H1 (cell line): ENCODE data around the gene FRMD4A.

ENCODE experiments used
- ATF3 ChIP-seq: IDR thresholded peaks from 2 replicates; pipeline ENCODE4 v1.6.1; 2011; ENCODE audit warnings: low read depth, mild to moderate bottlenecking, low read length; ENCODE audit not compliant: insufficient read depth
- EP300 ChIP-seq, 2 experiments: IDR thresholded peaks; 1 replicate in 1 of 2; 2 replicates in 1 of 2; pipeline ENCODE4 v1.6.1; 2011 to 2012; ENCODE audit warnings: low read depth in 2 of 2, low read length in 2 of 2, mild to moderate bottlenecking in 2 of 2, borderline replicate concordance in 1 of 2, inconsistent platforms in 1 of 2, moderate library complexity in 1 of 2
- GABPA ChIP-seq: IDR thresholded peaks from 2 replicates; pipeline ENCODE4 v1.6.1; 2011; ENCODE audit warnings: mild to moderate bottlenecking, low read length, moderate library complexity, borderline replicate concordance; ENCODE audit not compliant: insufficient read depth
- HDAC2 ChIP-seq, 2 experiments: fragments of 300-600 bp in 1 of 2; sonication (generic) in 1 of 2; IDR thresholded peaks; 2 replicates each; pipeline ENCODE4 v1.6.1; 2011 to 2012; ENCODE audit warnings: low read depth in 2 of 2, low read length in 2 of 2, mild to moderate bottlenecking in 2 of 2, moderate library complexity in 2 of 2, borderline replicate concordance in 1 of 2, inconsistent platforms in 1 of 2
- JUN ChIP-seq: IDR thresholded peaks from 2 replicates; pipeline ENCODE4 v1.6.1; 2011; ENCODE audit warnings: low read depth, mild to moderate bottlenecking, improper control_type of control experiment, low read length
- KDM5A ChIP-seq: fragments of 200-600 bp; IDR thresholded peaks from 2 replicates; pipeline ENCODE4 v1.7.1; 2012; ENCODE audit warnings: mild to moderate bottlenecking, low read length, inconsistent platforms, mixed read lengths
- POLR2AphosphoS5 ChIP-seq: IDR thresholded peaks from 2 replicates; pipeline ENCODE4 v1.6.1; 2011; ENCODE audit warnings: low read depth, low read length
- RFX5 ChIP-seq: IDR thresholded peaks from 2 replicates; pipeline ENCODE4 v1.6.1; 2011; ENCODE audit warnings: low read depth, low read length, improper control_type of control experiment, borderline replicate concordance
- SAP30 ChIP-seq: fragments of 300-600 bp; sonication (generic); IDR thresholded peaks from 2 replicates; pipeline ENCODE4 v1.7.1; 2012; ENCODE audit warnings: low read length, moderate library complexity, mild to moderate bottlenecking, inconsistent platforms; ENCODE audit not compliant: insufficient read depth, insufficient replicate concordance
- SIN3A ChIP-seq, 2 experiments: IDR thresholded peaks in 1 of 2; conservative IDR thresholded peaks in 1 of 2; 2 replicates each; pipeline ENCODE4 v1.6.1; 2011 to 2012; ENCODE audit warnings: low read length in 2 of 2, improper control_type of control experiment in 1 of 2, low read depth in 1 of 2, mild to moderate bottlenecking in 1 of 2
- TCF12 ChIP-seq: IDR thresholded peaks from 2 replicates; pipeline ENCODE4 v1.6.1; 2011; ENCODE audit warnings: low read depth, mild to moderate bottlenecking, low read length
- YY1 ChIP-seq: IDR thresholded peaks from 2 replicates; pipeline ENCODE4 v1.6.1; 2011; ENCODE audit warnings: low read depth, mild to moderate bottlenecking, low read length
- TF ChIP-seq, protein P1 (sequence below), 3 experiments: IDR thresholded peaks; 1 replicate in 2 of 3; 2 replicates in 1 of 3; pipeline versions ENCODE4 v1.5.1 to v1.6.1; 2011; ENCODE audit warnings: low read length in 3 of 3, mild to moderate bottlenecking in 3 of 3, inconsistent platforms in 2 of 3, low read depth in 1 of 3, moderate library complexity in 1 of 3; ENCODE audit not compliant: insufficient read depth in 1 of 3; ENCODE audit errors: control extremely low read depth in 1 of 3

DNA sequence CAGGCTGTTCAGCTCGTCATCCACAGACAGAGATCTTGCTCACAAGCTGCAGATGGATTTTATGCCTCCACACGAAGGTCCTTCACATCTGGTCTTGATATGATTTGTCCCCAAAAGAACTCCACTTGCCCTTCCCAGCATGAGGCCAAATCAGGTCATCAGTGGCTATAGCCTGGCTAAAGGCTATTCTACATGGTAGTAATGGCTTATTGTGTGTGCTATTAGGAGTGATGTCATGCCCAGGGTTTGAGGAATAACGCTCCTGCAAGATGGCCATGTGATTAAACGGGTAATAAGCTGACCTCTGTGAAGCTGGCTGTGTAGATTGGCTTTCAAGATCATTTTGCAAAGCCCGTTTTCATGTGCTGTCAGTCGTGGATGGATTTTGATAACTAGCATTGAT, 313.8 kb downstream of the FRMD4A start:
- TF ChIP-seq SIN3A (conservative IDR thresholded peaks at IDR 0.05 in 1 of 2, IDR thresholded peaks at IDR 0.05 in 1 of 2; ENCODE audit: low read depth in 1 of 2, low read length in 2 of 2): no peak
- TF ChIP-seq GABPA: no peak
- TF ChIP-seq TCF12: no peak
- TF ChIP-seq HDAC2 (IDR thresholded peaks at IDR 0.05; ENCODE audit: borderline replicate concordance in 1 of 2, low read depth in 2 of 2, low read length in 2 of 2): no peak
- no peak for TF ChIP-seq RFX5
- TF ChIP-seq KDM5A: no peak
- TF ChIP-seq JUN: no peak
- no peak for TF ChIP-seq SAP30
- no peak for TF ChIP-seq ATF3
- TF ChIP-seq, protein P1, sequence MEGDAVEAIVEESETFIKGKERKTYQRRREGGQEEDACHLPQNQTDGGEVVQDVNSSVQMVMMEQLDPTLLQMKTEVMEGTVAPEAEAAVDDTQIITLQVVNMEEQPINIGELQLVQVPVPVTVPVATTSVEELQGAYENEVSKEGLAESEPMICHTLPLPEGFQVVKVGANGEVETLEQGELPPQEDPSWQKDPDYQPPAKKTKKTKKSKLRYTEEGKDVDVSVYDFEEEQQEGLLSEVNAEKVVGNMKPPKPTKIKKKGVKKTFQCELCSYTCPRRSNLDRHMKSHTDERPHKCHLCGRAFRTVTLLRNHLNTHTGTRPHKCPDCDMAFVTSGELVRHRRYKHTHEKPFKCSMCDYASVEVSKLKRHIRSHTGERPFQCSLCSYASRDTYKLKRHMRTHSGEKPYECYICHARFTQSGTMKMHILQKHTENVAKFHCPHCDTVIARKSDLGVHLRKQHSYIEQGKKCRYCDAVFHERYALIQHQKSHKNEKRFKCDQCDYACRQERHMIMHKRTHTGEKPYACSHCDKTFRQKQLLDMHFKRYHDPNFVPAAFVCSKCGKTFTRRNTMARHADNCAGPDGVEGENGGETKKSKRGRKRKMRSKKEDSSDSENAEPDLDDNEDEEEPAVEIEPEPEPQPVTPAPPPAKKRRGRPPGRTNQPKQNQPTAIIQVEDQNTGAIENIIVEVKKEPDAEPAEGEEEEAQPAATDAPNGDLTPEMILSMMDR (IDR thresholded peaks at IDR 0.05; ENCODE audit: control extremely low read depth in 1 of 3, insufficient read depth in 1 of 3, low read depth in 1 of 3, low read length in 3 of 3): no peak
- TF ChIP-seq POLR2AphosphoS5: no peak
- no peak for TF ChIP-seq YY1
- no peak for TF ChIP-seq EP300 (IDR thresholded peaks at IDR 0.05; ENCODE audit: borderline replicate concordance in 1 of 2, low read depth in 2 of 2, low read length in 2 of 2)
